GM21529 (cell line): Measurements from ENCODE around the gene SLC5A2.
"Not testable (repeated sequence)": the region's sequence is repeated elsewhere in the genome, so short reads cannot be mapped to it uniquely, and the experiment has no call there.

Source experiments
- ATAC-seq: cut with Tn5 transposase; IDR thresholded peaks from one replicate; pipeline ENCODE4 v1.9.1; 2021; ENCODE audit not compliant: unreplicated experiment

Gene SLC5A2

DNA sequence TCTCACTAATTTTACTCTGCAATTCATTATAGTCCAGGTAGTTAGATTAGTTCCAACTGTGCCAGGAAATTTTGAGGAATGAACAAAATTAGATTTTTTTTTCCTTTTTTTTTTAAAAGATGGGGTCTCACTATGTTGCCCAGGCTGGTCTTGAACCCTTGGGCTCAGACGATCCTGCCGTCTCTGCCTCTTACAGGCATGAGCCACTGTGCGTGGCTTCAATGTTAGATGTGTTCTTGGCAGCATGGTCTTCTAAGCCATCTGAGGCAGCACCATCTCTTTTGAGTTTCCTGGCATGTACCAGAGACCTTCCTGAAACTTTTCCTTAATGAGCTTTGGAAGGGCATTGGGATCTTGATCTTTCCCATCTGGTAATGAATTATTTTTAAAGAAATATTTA, 42.2 kb downstream of the SLC5A2 start:
- no peak for ATAC-seq

- no peak for ATAC-seq
These were observed 44.9 kb downstream of the SLC5A2 start, which contains the start of gene AHSP for GRCh38 chr16:31527734-31528274. TSS of gene AHSP (plus strand) at chr16:31527900. CDS start at chr16:31528140, 240 bp downstream.

DNA sequence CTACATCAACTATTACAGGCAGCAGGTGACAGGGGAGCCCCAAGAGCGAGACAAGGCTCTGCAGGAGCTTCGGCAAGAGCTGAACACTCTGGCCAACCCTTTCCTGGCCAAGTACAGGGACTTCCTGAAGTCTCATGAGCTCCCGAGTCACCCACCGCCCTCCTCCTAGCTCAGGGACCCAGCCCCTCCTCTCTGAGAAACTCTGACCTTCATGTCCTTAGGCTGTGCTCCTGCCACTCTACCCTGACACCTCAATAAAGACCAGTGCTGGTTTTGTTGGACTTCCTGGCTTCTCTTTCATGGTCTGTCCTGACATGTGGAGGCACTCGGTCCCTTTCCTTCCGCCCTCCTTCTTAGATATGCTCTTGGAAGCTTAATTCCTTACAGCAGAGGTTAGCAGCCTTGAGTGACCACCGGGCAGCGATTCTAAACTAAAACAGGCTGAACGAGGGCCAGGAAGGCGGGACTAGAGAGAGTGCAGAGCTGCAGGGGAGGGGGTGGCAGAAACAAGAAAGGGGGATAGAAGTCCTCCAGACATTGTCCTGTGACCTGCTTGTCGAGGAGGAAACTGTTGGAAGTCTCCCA, 45.7 kb downstream of the SLC5A2 start:
- no peak for ATAC-seq

GRCh38 chr16:31529108-31529936, 46.4 kb downstream of the SLC5A2 start:
- no peak for ATAC-seq

- no peak for ATAC-seq
These were observed 47.0 kb downstream of the SLC5A2 start for GRCh38 chr16:31529937-31530312.

GRCh38 chr16:31530405-31530804, 47.5 kb downstream of the SLC5A2 start:
- no peak for ATAC-seq

GRCh38 chr16:31531096-31531495, 48.2 kb downstream of the SLC5A2 start:
- ATAC-seq = no peak

DNA sequence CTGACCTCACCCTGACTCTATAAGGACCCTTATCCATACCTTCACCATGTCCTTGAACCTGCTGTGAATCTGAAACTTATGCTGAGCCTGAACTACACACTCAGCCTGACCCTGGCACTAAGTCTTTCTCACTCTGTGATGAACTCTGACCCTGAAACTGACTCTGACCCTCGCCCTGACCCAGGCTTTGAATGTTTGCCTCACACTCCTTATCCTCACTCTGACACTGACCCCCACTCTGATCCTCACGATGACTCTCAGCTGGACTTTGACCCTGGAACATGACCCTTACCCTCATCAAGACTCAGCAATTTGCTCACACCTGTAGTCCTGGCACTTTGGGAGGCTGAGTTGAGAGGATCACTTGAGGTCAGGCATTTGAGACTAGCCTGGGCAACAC, 49.2 kb downstream of the SLC5A2 start:
- ATAC-seq = no peak

- no peak for ATAC-seq
These were observed 50.0 kb downstream of the SLC5A2 start for GRCh38 chr16:31532896-31533295.

- no peak for ATAC-seq
These were observed 52.8 kb downstream of the SLC5A2 start for GRCh38 chr16:31535737-31536136.

- no peak for ATAC-seq
These were observed 54.0 kb downstream of the SLC5A2 start for GRCh38 chr16:31536804-31537361.

- ATAC-seq = no peak
These were observed 54.7 kb downstream of the SLC5A2 start for GRCh38 chr16:31537362-31538242.

GRCh38 chr16:31538243-31538598, 55.3 kb downstream of the SLC5A2 start:
- ATAC-seq = not testable (repeated sequence)

- not testable (repeated sequence) for ATAC-seq
These were observed 56.8 kb downstream of the SLC5A2 start for GRCh38 chr16:31539762-31540161.
